Activated naive CD4-positive, alpha-beta T cell treated with anti-CD3 and anti-CD28 coated beads, Interleukin-2, amount 10 ng/mL, durations not matched to agents 7 days and 5 days (primary cell): Measurements from ENCODE around the gene ZNF48.
"Not testable (repeated sequence)": the region's sequence is repeated elsewhere in the genome, so short reads cannot be mapped to it uniquely, and the experiment has no call there.

Experiments
- CTCF ChIA-PET: fragments of 350-600 bp; sonication (Branson Sonifier 250); formaldehyde crosslinking; loops from one replicate; lab custom pipeline; 2021; ENCODE audit warnings: antibody characterized with exemption; lab: Charles Lee
- DNase-seq: peaks from one replicate; pipeline ENCODE4 v3.0.0-alpha.2; 2020
- H3K27ac Mint-ChIP-seq: one replicate; pipeline ENCODE4 v1.8.0; 2021; ENCODE audit warnings: mild to moderate bottlenecking, moderate library complexity, mixed read lengths
- H3K27me3 Mint-ChIP-seq: one replicate; pipeline ENCODE4 v1.8.0; 2021; ENCODE audit warnings: mild to moderate bottlenecking, mixed read lengths
- H3K36me3 Mint-ChIP-seq: one replicate; pipeline ENCODE4 v1.8.0; 2021; ENCODE audit warnings: mixed read lengths
- H3K4me1 Mint-ChIP-seq: one replicate; pipeline ENCODE4 v1.8.0; 2021; ENCODE audit warnings: mixed read lengths
- H3K4me3 Mint-ChIP-seq: one replicate; pipeline ENCODE4 v1.8.0; 2021; ENCODE audit warnings: mild to moderate bottlenecking, moderate library complexity, mixed read lengths
- H3K9me3 Mint-ChIP-seq: one replicate; pipeline ENCODE4 v1.8.0; 2021; ENCODE audit warnings: mixed read lengths

ZNF48 gene

DNA sequence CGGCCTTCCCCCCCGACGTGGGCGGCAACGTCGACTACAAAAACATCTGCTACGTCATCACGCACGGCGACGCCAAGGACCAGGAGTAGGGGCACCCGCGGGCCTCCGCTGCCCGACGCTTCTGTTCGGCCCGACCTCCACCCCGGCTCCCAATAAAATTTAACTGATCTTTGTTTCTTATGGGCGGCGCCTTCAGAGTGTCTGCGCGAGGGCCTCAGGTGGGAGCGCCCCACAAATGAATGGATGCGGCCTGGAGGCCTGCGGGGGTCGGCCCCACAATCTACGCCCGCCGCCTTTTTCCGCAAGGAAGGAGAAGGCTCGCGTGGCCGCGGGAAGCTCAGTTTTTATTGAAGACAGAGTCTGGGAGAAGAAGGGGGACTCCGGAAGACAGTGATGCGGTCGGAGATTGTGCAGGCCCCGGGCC, 17.4 kb upstream of the ZNF48 start:
- Mint-ChIP-seq H3K9me3 (no peaks in the 10 kb centered on the region), H3K4me3 (peak overlapping the region; percentile 83), H3K27me3 (no peaks in the 10 kb centered on the region), H3K36me3 (peaks cover 43% of the 10 kb centered on the region), H3K4me1 (peaks cover 61% of the 10 kb centered on the region), H3K27ac (peak overlapping the region; percentile 97)
- CTCF ChIA-PET, result interaction anchor here (1.5 kb wide), 1 partner anchor 32 kb away, joined by 5 read pairs; no protein-coding TSS in a partner anchor
- DNase-seq, result peak; percentile 92

GRCh38 chr16:30378236-30379157, 16.7 kb upstream of the ZNF48 start:
- Mint-ChIP-seq H3K9me3 (no peaks in the 10 kb centered on the region), H3K4me3 (peak overlapping the region; percentile 83), H3K36me3 (peaks cover 43% of the 10 kb centered on the region), H3K4me1 (peaks cover 67% of the 10 kb centered on the region), H3K27ac (peak overlapping the region; percentile 97), H3K27me3 (no peaks in the 10 kb centered on the region)
- DNase-seq, result peak; percentile 99
- CTCF ChIA-PET, result interaction anchor here (1.5 kb wide), 1 partner anchor 31 kb away, joined by 5 read pairs; no protein-coding TSS in a partner anchor

GRCh38 chr16:30379158-30379783, 15.9 kb upstream of the ZNF48 start:
- no peaks in the 10 kb centered on the region for H3K27me3 Mint-ChIP-seq
- H3K36me3 Mint-ChIP-seq, result peaks cover 43% of the 10 kb centered on the region
- peak overlapping the region; percentile 97 for H3K27ac Mint-ChIP-seq
- DNase-seq, result no peak
- CTCF ChIA-PET, result interaction anchor here (1.2 to 1.5 kb wide), 2 partner anchors 17 to 30 kb away, joined by 3 to 5 read pairs; no protein-coding TSS in a partner anchor
- H3K9me3 Mint-ChIP-seq, result no peaks in the 10 kb centered on the region
- peaks cover 72% of the 10 kb centered on the region for H3K4me1 Mint-ChIP-seq
- peak overlapping the region; percentile 83 for H3K4me3 Mint-ChIP-seq

- Mint-ChIP-seq H3K4me3 (peak overlapping the region; percentile 83), H3K27ac (peak overlapping the region; percentile 97), H3K27me3 (no peaks in the 10 kb centered on the region), H3K36me3 (peaks cover 43% of the 10 kb centered on the region), H3K9me3 (no peaks in the 10 kb centered on the region), H3K4me1 (peaks cover 75% of the 10 kb centered on the region)
- no peak for DNase-seq
- CTCF ChIA-PET, result interaction anchor here (1.0 to 1.2 kb wide), 3 partner anchors 9 to 29 kb away, joined by 3 read pairs; no protein-coding TSS in a partner anchor
Observed at GRCh38 chr16:30380072-30380802, 15.0 kb upstream of the ZNF48 start.

DNA sequence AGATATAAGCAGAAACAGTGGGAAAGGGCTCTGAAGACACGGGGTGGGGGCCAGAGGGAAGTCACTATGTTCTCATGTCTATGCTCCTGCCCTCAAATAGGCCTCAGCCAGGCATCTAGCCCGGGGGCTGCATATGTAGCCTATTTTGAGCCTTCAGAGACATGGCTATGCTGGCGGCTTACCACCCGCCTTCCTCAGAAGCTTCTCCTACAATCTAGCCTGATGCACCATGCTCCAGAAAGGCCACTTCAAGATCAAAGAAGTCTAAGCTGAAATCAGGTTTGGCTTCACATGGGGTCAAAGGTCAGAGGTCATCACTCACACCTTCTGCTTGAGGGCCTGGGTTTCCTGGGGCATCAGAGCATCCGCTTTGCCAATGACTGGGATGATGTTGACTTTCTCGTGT, 14.4 kb upstream of the ZNF48 start:
- H3K9me3 Mint-ChIP-seq, result no peaks in the 10 kb centered on the region
- no peaks in the 10 kb centered on the region for H3K27me3 Mint-ChIP-seq
- CTCF ChIA-PET, result interaction anchor here (1.0 to 1.2 kb wide), 3 partner anchors 10 to 29 kb away, joined by 3 read pairs; no protein-coding TSS in a partner anchor
- peaks cover 77% of the 10 kb centered on the region for H3K4me1 Mint-ChIP-seq
- peak overlapping the region; percentile 97 for H3K27ac Mint-ChIP-seq
- peak; percentile 29 for DNase-seq
- H3K4me3 Mint-ChIP-seq, result peak overlapping the region; percentile 83
- peaks cover 40% of the 10 kb centered on the region for H3K36me3 Mint-ChIP-seq

GRCh38 chr16:30381291-30382041, 13.8 kb upstream of the ZNF48 start:
- DNase-seq, result peak; percentile 70
- peaks cover 73% of the 10 kb centered on the region for H3K4me1 Mint-ChIP-seq
- H3K4me3 Mint-ChIP-seq, result peak overlapping the region; percentile 83
- H3K36me3 Mint-ChIP-seq, result peaks cover 40% of the 10 kb centered on the region
- peak overlapping the region; percentile 97 for H3K27ac Mint-ChIP-seq
- no peaks in the 10 kb centered on the region for H3K9me3 Mint-ChIP-seq
- CTCF ChIA-PET, result interaction anchor here (2.0 kb wide), 1 partner anchor 10 kb away, joined by 12 read pairs; the partner anchor contains the start of gene TBC1D10B
- no peaks in the 10 kb centered on the region for H3K27me3 Mint-ChIP-seq

DNA sequence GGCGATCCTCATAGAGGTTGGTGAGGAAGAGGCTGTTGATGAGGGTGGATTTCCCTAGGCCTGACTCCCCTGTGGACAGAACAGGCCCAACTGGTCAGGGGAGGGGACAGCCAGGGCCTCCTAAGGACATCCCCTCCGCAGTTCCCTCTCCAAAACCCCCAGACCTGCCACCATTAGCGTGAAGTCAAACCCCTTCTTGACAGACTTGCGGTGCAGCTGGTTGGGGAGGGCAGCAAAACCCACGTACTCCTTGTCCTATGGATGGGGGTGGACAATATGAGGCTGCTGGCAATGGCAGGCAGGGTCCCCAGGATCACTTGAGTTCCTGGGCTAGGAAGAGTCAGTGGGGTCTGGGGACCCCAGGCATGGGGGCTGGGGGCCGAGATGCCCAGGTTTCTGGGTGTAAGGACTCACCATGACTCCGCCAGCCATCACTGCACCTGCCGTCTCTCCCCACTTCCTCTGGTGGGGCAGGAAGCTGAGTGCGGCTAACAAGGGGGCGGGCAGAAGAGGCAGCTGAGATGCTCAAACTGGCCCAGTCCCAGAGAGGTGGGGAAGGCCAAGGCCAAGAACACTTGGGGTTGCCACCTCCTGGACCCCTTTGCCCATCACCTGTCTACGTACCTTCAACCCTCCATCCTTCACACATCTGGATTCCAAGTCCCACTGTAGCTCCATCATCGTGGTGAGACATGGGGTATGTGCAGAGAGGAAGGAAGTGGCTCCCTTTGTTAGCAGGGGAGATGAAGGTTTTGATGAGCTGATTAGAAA, 12.9 kb upstream of the ZNF48 start, which contains the start of gene SEPTIN1:
Gene SEPTIN1 (minus strand): TSS at position 451 of the 771 bp plus-strand sequence. CDS start 19 bp downstream, at position 432.
- CTCF ChIA-PET, result interaction anchor here (1.5 to 2.0 kb wide), 2 partner anchors 11 to 14 kb away, joined by 11 to 12 read pairs; partner anchors contain the start of genes TBC1D10B and ZNF48
- H3K9me3 Mint-ChIP-seq, result no peaks in the 10 kb centered on the region
- peaks cover 38% of the 10 kb centered on the region for H3K36me3 Mint-ChIP-seq
- H3K4me1 Mint-ChIP-seq, result peaks cover 66% of the 10 kb centered on the region
- H3K4me3 Mint-ChIP-seq, result peak within 1 kb of the TSS; percentile 83
- H3K27me3 Mint-ChIP-seq, result no peaks in the 10 kb centered on the region
- H3K27ac Mint-ChIP-seq, result peak within 1 kb of the TSS; percentile 97
- DNase-seq, result peak; percentile 89

- H3K4me3 Mint-ChIP-seq, result peak overlapping the region; percentile 83
- peaks cover 56% of the 10 kb centered on the region for H3K4me1 Mint-ChIP-seq
- H3K9me3 Mint-ChIP-seq, result no peaks in the 10 kb centered on the region
- H3K27ac Mint-ChIP-seq, result peak overlapping the region; percentile 97
- peaks cover 28% of the 10 kb centered on the region for H3K36me3 Mint-ChIP-seq
- no peaks in the 10 kb centered on the region for H3K27me3 Mint-ChIP-seq
- no peak for DNase-seq
- CTCF ChIA-PET, result interaction anchor here (0.7 to 1.5 kb wide), 4 partner anchors 10 to 18 kb away, joined by 3 to 11 read pairs (median 4); partner anchors contain the start of gene ZNF48
Observed at GRCh38 chr16:30383521-30383920, 11.7 kb upstream of the ZNF48 start.

- no peak for DNase-seq
- CTCF ChIA-PET, result interaction anchor here (1.7 to 2.8 kb wide), 5 partner anchors 10 to 15 kb away, joined by 4 to 11 read pairs (median 9); partner anchors contain the start of genes SEPTIN1 and ZNF771
- H3K4me3 Mint-ChIP-seq, result peak overlapping the region; percentile 85
- H3K27me3 Mint-ChIP-seq, result peaks cover 12% of the 10 kb centered on the region
- H3K9me3 Mint-ChIP-seq, result no peaks in the 10 kb centered on the region
- H3K27ac Mint-ChIP-seq, result peak overlapping the region; percentile 33
- peaks cover 24% of the 10 kb centered on the region for H3K36me3 Mint-ChIP-seq
- peaks cover 37% of the 10 kb centered on the region for H3K4me1 Mint-ChIP-seq
Observed at GRCh38 chr16:30394592-30395154, 547 bp upstream of the ZNF48 start.

DNA sequence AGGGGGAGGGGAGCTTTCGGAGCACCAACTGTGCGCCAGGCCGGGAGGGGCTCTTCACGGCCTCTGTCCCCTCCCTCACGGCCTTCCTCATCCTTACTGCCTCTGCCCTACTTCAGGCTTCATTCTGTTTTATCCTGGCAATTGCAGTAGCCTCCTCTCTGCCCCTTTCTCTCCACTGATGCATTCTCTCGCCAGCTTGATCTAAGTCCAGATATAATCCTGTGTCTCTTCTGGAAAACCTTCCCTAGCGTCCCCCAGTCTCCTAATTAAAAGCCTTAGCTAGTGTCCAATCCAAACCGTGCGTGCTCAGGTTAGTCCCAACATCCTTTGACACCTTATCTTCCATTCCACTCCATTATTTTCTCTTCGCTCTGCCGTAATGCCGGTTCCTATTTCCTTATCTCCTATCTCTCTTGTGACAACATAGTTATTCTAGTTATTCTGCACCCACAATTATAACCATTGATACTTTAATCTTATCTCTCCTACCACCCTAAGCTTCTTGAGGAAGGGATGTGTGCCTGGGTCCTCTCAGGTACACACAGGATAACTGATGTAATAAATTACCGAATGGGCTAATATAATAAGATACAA, 869 bp downstream of the ZNF48 start:
- peaks cover 43% of the 10 kb centered on the region for H3K4me1 Mint-ChIP-seq
- no peak for DNase-seq
- no peaks in the 10 kb centered on the region for H3K9me3 Mint-ChIP-seq

GRCh38 chr16:30396627-30397026, 1.4 kb downstream of the ZNF48 start:
- H3K27ac Mint-ChIP-seq, H3K9me3 Mint-ChIP-seq, DNase-seq: not testable (repeated sequence)
- H3K4me3 Mint-ChIP-seq, result peak overlapping the region; percentile 88
- H3K27me3 Mint-ChIP-seq, result peaks cover 12% of the 10 kb centered on the region
- H3K4me1 Mint-ChIP-seq, result peaks cover 46% of the 10 kb centered on the region
- CTCF ChIA-PET, result interaction anchor here (1.0 to 2.6 kb wide), 4 partner anchors 11 to 16 kb away, joined by 3 to 11 read pairs (median 8); partner anchors contain the start of genes SEPTIN1 and ZNF771
- H3K36me3 Mint-ChIP-seq, result peaks cover 24% of the 10 kb centered on the region

More for the DNA sequence above, 869 bp downstream of the ZNF48 start:
- Mint-ChIP-seq H3K27ac (peak overlapping the region; percentile 75), H3K36me3 (peaks cover 24% of the 10 kb centered on the region), H3K27me3 (peaks cover 15% of the 10 kb centered on the region), H3K4me3 (peak overlapping the region; percentile 88)
- CTCF ChIA-PET, result interaction anchor here (1.0 to 2.6 kb wide), 6 partner anchors 8 to 16 kb away, joined by 3 to 11 read pairs (median 5); partner anchors contain the start of genes SEPTIN1 and ZNF771
